Hepatocyte (in vitro differentiated cells): ENCODE results near the gene PTPRT.

Experiments used
- EZH2phosphoT487 ChIP-seq: fragments of 200-600 bp; sonication (generic); IDR thresholded peaks from one replicate; pipeline ENCODE4 v1.6.1; 2018; ENCODE audit warnings: antibody characterized with exemption, mild to moderate bottlenecking, low read depth, moderate library complexity; ENCODE audit not compliant: unreplicated experiment, severe bottlenecking
- TF ChIP-seq, protein P1 (sequence below): fragments of 200-600 bp; sonication (generic); IDR thresholded peaks from 2 replicates; pipeline ENCODE4 v1.5.1; 2016; ENCODE audit warnings: antibody characterized with exemption, mild to moderate bottlenecking; ENCODE audit not compliant: poor library complexity

DNA sequence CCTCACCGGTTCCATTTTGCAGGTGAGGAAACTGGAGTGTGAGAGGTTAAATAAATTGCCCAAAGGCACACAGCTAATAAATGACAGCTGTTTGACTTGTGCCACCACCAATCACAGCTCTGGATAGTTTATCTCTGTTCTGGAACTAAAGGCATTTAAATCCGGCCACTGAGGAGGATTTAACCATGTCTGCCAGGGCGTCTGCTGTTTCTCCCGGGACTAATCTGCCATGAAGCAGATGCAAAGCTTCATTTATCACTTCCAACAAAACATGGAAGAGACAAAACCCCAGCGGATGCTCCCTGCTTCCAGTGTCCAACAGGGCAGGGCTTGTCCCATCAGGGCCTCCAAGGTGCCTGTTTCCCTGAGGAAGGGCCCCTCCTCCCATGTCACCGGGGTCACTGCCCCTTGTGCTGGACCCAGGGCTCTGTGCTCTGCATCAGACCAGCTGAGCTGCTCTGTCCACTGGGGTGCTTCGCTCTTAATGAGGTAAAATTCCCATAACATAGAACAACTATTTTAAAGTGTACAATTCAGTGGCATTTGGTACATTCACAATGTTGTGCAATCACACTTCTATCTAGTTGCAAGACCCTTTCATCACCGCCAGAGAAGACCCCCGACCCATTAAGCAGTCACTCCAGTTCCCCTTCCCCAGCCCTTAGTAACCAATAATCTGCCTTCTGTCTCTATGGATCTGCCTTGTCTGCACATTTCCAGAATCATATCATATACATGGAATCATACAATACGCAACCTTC, 244.3 kb downstream of the PTPRT start:
- TF ChIP-seq, protein P1, sequence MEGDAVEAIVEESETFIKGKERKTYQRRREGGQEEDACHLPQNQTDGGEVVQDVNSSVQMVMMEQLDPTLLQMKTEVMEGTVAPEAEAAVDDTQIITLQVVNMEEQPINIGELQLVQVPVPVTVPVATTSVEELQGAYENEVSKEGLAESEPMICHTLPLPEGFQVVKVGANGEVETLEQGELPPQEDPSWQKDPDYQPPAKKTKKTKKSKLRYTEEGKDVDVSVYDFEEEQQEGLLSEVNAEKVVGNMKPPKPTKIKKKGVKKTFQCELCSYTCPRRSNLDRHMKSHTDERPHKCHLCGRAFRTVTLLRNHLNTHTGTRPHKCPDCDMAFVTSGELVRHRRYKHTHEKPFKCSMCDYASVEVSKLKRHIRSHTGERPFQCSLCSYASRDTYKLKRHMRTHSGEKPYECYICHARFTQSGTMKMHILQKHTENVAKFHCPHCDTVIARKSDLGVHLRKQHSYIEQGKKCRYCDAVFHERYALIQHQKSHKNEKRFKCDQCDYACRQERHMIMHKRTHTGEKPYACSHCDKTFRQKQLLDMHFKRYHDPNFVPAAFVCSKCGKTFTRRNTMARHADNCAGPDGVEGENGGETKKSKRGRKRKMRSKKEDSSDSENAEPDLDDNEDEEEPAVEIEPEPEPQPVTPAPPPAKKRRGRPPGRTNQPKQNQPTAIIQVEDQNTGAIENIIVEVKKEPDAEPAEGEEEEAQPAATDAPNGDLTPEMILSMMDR, result no peak
- no peak for TF ChIP-seq EZH2phosphoT487
